ENCODE measurements around the gene BACH2. TPM values are rescaled to one million over a fixed set of nuclear protein-coding genes. Genes with fewer than 3 reads are reported as not detected.
"Not testable (repeated sequence)": the region's sequence is repeated elsewhere in the genome, so short reads cannot be mapped to it uniquely, and the experiment has no call there.

BACH2 gene
- polyA plus RNA-seq, 1 donor from 2014 or later, result 21.2 TPM

DNA sequence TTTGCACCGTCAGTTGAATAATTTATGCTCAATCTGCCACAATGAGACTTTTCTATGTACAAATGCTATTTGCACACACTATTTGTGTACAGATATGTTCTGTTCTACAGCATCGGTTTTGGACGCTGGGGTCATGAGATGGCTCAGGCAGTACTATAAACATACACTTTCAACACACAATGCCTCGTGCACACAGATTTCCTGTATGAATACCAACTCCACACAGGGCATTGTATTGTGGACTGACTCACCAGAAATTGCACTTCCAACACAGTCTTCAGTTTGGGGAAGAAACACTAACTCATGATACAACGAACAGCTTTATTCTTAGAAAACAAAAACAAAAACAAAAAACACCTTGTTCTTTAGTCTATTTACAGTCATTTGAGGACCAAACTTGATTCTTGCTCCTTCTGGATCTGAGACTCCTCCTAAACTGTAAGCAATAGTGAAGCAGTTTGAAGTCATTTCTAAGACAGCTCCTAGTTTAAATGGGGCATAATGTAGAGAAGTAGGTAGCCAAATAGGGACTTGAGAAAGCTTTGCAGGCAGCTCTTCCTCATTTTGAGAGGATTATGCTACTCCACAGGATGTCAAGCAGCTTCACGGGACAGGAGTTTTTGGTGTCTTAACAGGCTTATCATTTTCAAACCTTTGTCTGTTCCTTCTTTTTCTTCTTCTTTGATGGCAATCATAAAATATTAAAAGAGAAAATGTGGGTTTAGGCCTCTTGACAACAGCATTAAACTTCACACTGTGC, 368.7 kb downstream of the BACH2 start:
- Mint-ChIP-seq H3K36me3 (peaks cover 5% of the 10 kb centered on the region), H3K27me3 (no peaks in the 10 kb centered on the region), H3K4me3 (no peak overlapping the region), H3K4me1 (peaks cover 2 to 9% (median 4%) of the 10 kb centered on the region in 3 donors), H3K9me3 (no peaks in the 10 kb centered on the region), H3K27ac (no peak overlapping the region)

DNA sequence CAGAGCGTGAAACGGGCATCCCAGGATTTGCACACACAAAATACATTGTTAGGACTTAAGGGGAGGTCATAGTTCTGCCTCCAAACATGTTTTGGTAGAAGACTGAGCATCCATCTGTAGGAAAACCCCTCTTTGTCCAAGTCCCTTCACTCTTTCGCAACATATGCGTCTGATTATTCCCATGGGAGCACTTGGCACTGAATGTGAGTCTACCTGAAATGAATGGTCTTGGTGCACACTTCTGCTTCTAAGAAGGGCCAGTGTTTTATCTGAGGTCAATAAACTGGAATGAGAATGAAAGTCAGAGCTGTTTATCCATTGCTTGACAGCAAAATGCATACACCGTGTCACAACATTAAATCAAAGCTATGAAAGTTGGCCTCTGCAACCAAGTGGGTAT, 369.4 kb downstream of the BACH2 start:
- no peak overlapping the region for H3K4me3 Mint-ChIP-seq
- peaks cover 5% of the 10 kb centered on the region for H3K36me3 Mint-ChIP-seq
- peak overlapping the region in 1 of 3 donors; percentile 32 for H3K27ac Mint-ChIP-seq
- H3K27me3 Mint-ChIP-seq, result peaks cover 1% of the 10 kb centered on the region
- peaks cover 2 to 9% (median 4%) of the 10 kb centered on the region in 3 donors for H3K4me1 Mint-ChIP-seq
- no peaks in the 10 kb centered on the region for H3K9me3 Mint-ChIP-seq

- Mint-ChIP-seq H3K27me3 (peaks cover 4% of the 10 kb centered on the region), H3K4me1 (peaks cover 2 to 9% (median 4%) of the 10 kb centered on the region in 3 donors), H3K27ac (no peak overlapping the region), H3K4me3 (no peak overlapping the region), H3K9me3 (no peaks in the 10 kb centered on the region), H3K36me3 (peaks cover 2% of the 10 kb centered on the region)
Measured at GRCh38 chr6:89925826-89926225, 370.8 kb downstream of the BACH2 start.

DNA sequence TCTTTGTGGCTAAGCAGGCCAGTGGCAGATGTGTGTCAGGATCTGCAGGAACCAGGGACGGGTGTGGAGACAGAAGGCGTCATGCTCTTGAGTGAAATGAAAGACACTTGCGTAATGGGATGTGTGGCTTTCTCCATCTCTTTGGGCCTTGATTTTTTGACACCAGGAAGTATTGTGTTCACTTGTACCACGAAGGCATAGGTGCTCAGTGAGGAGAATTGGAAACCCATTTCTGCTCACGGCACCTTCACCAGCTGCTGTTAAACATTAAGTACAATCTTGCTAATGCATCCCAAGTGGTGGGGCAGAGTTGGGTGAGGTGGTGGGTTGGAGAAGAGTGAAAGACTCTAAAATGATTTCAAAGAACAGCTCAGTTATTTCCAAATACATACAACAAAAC, 372.4 kb downstream of the BACH2 start:
- peak overlapping the region in 1 of 3 donors; percentile 90 for H3K27ac Mint-ChIP-seq
- H3K36me3 Mint-ChIP-seq, result peaks cover 2% of the 10 kb centered on the region
- no peaks in the 10 kb centered on the region for H3K9me3 Mint-ChIP-seq
- H3K4me1 Mint-ChIP-seq, result peaks cover under 1 to 6% (median 4%) of the 10 kb centered on the region in 3 donors
- no peak overlapping the region for H3K4me3 Mint-ChIP-seq
- H3K27me3 Mint-ChIP-seq, result peaks cover 4% of the 10 kb centered on the region

DNA sequence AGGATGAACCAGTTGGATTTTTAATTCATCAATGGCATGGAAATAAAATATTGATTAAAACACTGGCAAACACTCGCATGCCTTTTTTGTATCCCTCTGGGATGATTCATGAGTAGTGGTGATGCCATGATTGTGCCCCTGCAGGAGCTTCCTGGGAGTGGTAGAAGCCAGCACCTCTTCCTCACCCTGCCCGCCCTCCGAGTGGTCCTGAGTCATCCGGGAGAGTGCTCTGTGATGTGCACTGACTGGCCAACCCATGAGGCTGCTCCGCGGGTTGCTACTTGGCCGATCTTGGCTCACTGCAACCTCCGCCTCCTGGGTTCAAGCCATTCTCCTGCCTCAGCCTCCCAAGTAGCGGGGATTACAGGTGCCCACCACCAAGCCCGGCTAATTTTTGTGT, 375.0 kb downstream of the BACH2 start:
- Mint-ChIP-seq H3K4me3 (no peak overlapping the region), H3K4me1 (peaks cover 0 to 2% (median under 1%) of the 10 kb centered on the region in 3 donors), H3K27me3 (peaks cover 4% of the 10 kb centered on the region), H3K9me3 (peaks cover under 1 to 8% (median 6%) of the 10 kb centered on the region in 3 donors), H3K36me3 (peaks cover 2% of the 10 kb centered on the region), H3K27ac (no peak overlapping the region)

- H3K4me1 Mint-ChIP-seq, result no peaks in the 10 kb centered on the region
Measured at GRCh38 chr6:89921197-89921596, 375.4 kb downstream of the BACH2 start.

DNA sequence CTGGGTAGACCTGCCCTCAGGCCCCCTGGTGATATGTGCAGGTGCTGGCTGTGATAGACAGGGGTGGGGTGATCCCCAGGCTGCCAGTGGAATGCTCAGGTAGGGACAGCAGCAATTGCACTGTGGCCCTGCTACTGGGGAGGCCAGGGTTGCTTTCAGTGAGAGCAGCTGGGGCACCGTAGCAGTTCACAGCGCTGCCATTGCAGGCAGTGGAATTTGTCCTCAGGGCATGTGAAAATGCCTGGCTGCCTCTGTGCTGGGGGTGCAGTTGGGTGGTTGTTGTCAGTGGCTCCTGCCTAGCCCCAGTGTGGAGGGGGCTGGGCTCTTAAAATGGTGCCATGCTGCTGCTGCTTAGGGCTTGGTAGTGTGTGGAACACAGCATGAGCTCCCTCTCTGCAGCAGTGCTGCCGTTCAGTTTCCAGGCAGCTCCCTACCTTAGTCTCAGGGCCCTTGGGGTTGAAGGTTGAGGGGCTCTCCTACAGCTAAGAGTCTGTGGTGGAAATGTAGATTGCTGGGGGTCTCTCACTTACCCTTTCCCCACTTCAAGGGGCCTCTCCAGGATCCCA, 378.8 kb downstream of the BACH2 start:
- no peaks in the 10 kb centered on the region for H3K4me1 Mint-ChIP-seq
- H3K9me3 Mint-ChIP-seq, result peaks cover 3 to 17% (median 10%) of the 10 kb centered on the region in 3 donors
- peaks cover 14% of the 10 kb centered on the region for H3K27me3 Mint-ChIP-seq
- H3K27ac Mint-ChIP-seq, result no peak overlapping the region
- H3K4me3 Mint-ChIP-seq, result no peak overlapping the region
- H3K36me3 Mint-ChIP-seq, result no peaks in the 10 kb centered on the region

More at GRCh38 chr6:89921197-89921596, 375.4 kb downstream of the BACH2 start:
- H3K36me3 Mint-ChIP-seq, result peaks cover 2% of the 10 kb centered on the region
- H3K27me3 Mint-ChIP-seq, result peaks cover 4% of the 10 kb centered on the region
- H3K9me3 Mint-ChIP-seq, result peaks cover 3 to 11% (median 9%) of the 10 kb centered on the region in 3 donors
- no peak overlapping the region for H3K27ac Mint-ChIP-seq
- no peak overlapping the region for H3K4me3 Mint-ChIP-seq

DNA sequence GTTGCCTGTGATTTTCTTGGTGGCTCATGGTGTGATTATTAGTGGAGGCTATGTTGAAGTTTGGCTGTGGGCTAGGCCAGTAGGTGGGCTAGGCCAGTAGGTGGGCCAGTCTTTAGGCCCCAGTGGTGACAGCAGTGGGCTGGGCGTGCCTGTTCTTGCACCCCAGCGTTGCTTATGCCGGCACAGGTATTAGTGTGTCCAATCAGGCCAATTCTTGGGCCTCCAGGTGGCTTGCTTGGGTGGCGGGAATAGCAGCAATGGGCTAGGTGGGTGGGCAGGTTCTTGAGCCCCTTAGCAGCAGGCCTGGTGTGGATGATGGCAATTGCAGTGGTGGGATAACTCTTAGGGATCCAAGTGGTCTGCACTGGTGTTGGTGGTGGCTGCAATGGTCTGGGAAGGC, 379.4 kb downstream of the BACH2 start:
- Mint-ChIP-seq H3K4me1 (no peaks in the 10 kb centered on the region), H3K27me3 (peaks cover 14% of the 10 kb centered on the region), H3K27ac (peak overlapping the region in 1 of 3 donors; percentile 68), H3K4me3 (no peak overlapping the region), H3K9me3 (peaks cover 3 to 17% (median 10%) of the 10 kb centered on the region in 3 donors), H3K36me3 (no peaks in the 10 kb centered on the region)

DNA sequence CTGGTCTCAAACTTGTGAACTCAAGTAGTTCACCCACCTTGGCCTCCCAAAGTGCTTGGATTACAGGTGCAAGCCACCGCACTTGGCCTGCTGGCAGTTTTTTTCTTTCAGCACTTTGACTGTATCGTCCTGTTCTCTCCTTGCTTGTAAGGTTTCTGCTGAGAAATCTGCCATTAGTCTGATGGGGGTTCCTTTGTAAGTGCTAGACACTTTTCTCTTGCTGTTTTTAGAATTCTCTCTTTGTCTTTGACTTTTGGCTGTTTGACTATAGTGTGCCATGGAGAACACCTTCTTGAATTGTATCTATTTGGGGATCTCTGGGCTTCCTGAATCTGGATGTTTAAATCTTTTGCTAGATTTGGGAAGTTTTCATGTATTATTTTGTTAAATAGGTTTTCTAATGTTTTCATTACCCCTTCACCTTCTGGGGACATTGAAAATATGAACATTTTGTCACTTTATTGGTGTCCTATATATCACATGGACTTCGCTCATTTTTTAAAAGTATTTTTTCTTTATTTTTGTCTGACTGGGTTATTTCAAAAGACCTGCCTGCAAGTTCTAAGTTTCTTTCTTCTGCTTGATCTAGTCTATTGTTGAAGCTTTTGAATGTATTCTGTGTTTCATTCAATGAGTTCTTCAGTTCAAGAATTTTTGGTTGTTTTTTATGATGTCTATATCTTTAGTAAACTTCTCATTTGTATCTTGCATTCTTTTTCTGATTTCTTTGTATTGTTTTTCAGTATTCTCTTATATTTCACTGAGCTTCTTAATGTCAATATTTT, 380.3 kb downstream of the BACH2 start:
- Mint-ChIP-seq H3K4me1 (no peaks in the 10 kb centered on the region), H3K27me3 (peaks cover 13% of the 10 kb centered on the region), H3K36me3 (no peaks in the 10 kb centered on the region), H3K27ac (peak overlapping the region in 1 of 3 donors; percentile 68), H3K4me3 (no peak overlapping the region), H3K9me3 (peaks cover 3 to 17% (median 10%) of the 10 kb centered on the region in 3 donors)

GRCh38 chr6:89910902-89911240, 385.8 kb downstream of the BACH2 start:
- H3K4me1 Mint-ChIP-seq, result peaks cover 0 to 5% (median 0%) of the 10 kb centered on the region in 3 donors
- H3K4me3 Mint-ChIP-seq, result no peak overlapping the region
- H3K9me3 Mint-ChIP-seq, result peaks cover 0 to 5% (median 3%) of the 10 kb centered on the region in 3 donors
- peak overlapping the region in 1 of 3 donors; percentile 25 for H3K27ac Mint-ChIP-seq
- H3K27me3 Mint-ChIP-seq, result peaks cover 15% of the 10 kb centered on the region
- H3K36me3 Mint-ChIP-seq, result no peaks in the 10 kb centered on the region

GRCh38 chr6:89910001-89910901, 386.4 kb downstream of the BACH2 start:
- not testable (repeated sequence) for H3K36me3 Mint-ChIP-seq, H3K9me3 Mint-ChIP-seq, H3K27ac Mint-ChIP-seq, H3K4me1 Mint-ChIP-seq
- H3K4me3 Mint-ChIP-seq, result peak overlapping the region in 1 of 4 donors; percentile 49
- peaks cover 15% of the 10 kb centered on the region for H3K27me3 Mint-ChIP-seq

DNA sequence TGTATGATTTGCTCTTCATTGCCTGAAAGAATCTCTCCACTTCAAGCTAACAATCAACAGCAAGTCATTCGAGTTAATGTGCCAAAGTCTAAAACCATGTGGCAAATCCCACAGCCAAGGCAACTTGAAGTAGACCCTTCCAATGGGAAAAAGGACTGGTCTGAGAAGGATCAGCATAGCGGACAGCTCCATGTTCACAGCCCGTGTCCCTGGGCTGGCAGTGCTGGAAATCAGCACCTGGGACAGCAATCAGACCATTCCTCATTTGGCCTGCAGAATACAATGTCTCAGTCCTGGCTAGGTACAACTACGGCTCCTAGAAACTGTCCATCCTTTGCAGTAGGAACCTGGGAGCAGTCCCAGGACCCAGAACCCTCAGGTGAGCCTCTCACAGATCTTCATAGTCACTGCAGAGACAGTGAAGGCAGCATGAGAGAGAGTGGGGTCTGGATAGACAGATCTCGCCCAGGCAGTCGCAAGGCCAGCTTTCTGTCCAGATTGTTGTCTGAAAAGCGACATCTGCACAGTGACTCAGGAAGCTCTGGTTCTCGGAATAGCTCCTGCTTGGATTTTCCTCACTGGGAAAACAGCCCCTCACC, 401.3 kb downstream of the BACH2 start:
- peaks cover 1 to 9% (median 6%) of the 10 kb centered on the region in 3 donors for H3K4me1 Mint-ChIP-seq
- peaks cover 0 to 2% (median 0%) of the 10 kb centered on the region in 3 donors for H3K9me3 Mint-ChIP-seq
- no peak overlapping the region for H3K27ac Mint-ChIP-seq
- peaks cover 15% of the 10 kb centered on the region for H3K27me3 Mint-ChIP-seq
- H3K36me3 Mint-ChIP-seq, result peaks cover 2% of the 10 kb centered on the region
- H3K4me3 Mint-ChIP-seq, result no peak overlapping the region

DNA sequence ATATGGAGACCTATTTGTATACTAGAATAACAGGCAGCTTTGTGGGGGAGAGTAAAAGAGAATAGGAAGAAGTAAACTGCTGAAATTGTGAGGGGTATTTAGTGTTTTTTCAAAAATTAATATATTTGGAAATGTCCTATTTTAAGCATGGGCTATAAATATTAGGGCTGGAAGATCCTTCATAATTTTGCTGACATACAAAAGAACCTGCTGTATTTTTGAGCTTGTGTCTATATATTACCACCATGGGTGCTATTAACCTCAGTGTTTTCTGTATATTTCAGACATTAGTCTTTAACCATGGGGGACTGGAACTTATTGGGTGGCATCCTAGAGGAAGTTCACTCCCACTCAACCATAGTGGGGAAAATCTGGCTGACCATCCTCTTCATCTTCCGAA, 402.5 kb downstream of the BACH2 start, which contains the start of gene GJA10:
Gene GJA10 (plus strand): TSS at position 301 of the 400 bp plus-strand sequence. CDS start 0 bp downstream, at position 301.
- peaks cover 15% of the 10 kb centered on the region for H3K27me3 Mint-ChIP-seq
- H3K4me3 Mint-ChIP-seq, result peak within 1 kb of the TSS in 1 of 4 donors; percentile 9
- H3K27ac Mint-ChIP-seq, result no peak within 1 kb of the TSS

GRCh38 chr6:89892577-89892976, 404.1 kb downstream of the BACH2 start:
- peaks cover 17% of the 10 kb centered on the region for H3K27me3 Mint-ChIP-seq
- not testable (repeated sequence) for H3K36me3 Mint-ChIP-seq, H3K4me1 Mint-ChIP-seq, H3K4me3 Mint-ChIP-seq, H3K9me3 Mint-ChIP-seq, H3K27ac Mint-ChIP-seq

More for the DNA sequence above, 402.5 kb downstream of the BACH2 start, which contains the start of gene GJA10:
- no peaks in the 10 kb centered on the region for H3K36me3 Mint-ChIP-seq
- H3K9me3 Mint-ChIP-seq, result peaks cover 0 to 2% (median 0%) of the 10 kb centered on the region in 3 donors
- peaks cover 1 to 9% (median 6%) of the 10 kb centered on the region in 3 donors for H3K4me1 Mint-ChIP-seq
